Mucosa of rectum (tissue), 2 donors: Measurements from ENCODE around the gene TMEM185B.
A peak's percentile ranks its signal among the peaks of the same experiment; 100 is the strongest.

Source experiments
- H3K27ac ChIP-seq, 2 donors: one replicate each; pipeline ENCODE4 v1.7.0; 2013; ENCODE audit warnings: inconsistent platforms in 2 of 2, low read depth in 2 of 2, low read length in 2 of 2
- H3K27me3 ChIP-seq, 2 donors: one replicate each; pipeline ENCODE4 v1.7.0; 2013; ENCODE audit warnings: low read length in 2 of 2; ENCODE audit not compliant: control insufficient read depth in 2 of 2, insufficient read depth in 2 of 2
- H3K36me3 ChIP-seq, 2 donors: one replicate each; pipeline ENCODE4 v1.7.0; 2013; ENCODE audit warnings: low read length in 2 of 2; ENCODE audit not compliant: control insufficient read depth in 2 of 2, insufficient read depth in 2 of 2
- H3K4me1 ChIP-seq, 2 donors: one replicate each; pipeline ENCODE4 v1.7.0; 2013; ENCODE audit warnings: low read length in 2 of 2, mild to moderate bottlenecking in 1 of 2; ENCODE audit not compliant: control insufficient read depth in 2 of 2, insufficient read depth in 2 of 2
- H3K4me3 ChIP-seq, 2 donors: one replicate each; pipeline ENCODE4 v1.7.0; 2013; ENCODE audit warnings: low read length in 2 of 2
- H3K9ac ChIP-seq, 2 donors: one replicate each; pipeline ENCODE4 v1.7.0; 2013; ENCODE audit warnings: low read length in 2 of 2, low read depth in 1 of 2, mild to moderate bottlenecking in 1 of 2
- H3K9me3 ChIP-seq, 2 donors: one replicate each; pipeline ENCODE4 v1.7.0; 2013; ENCODE audit warnings: low read length in 2 of 2; ENCODE audit not compliant: control insufficient read depth in 2 of 2
- donor health status: healthy.
- donor health status: Normal muscosa, but diverticular disease.

The TMEM185B gene

GRCh38 chr2:120251880-120252224, 28.7 kb upstream of the TMEM185B start:
- no peaks in the 10 kb centered on the region for H3K27me3 ChIP-seq
- H3K4me1 ChIP-seq = peaks cover 17 to 18% of the 10 kb centered on the region in 2 donors
- no peaks in the 10 kb centered on the region for H3K36me3 ChIP-seq
- H3K27ac ChIP-seq = peak overlapping the region; percentile 87 to 88
- H3K9me3 ChIP-seq = no peaks in the 10 kb centered on the region
- peak overlapping the region; percentile 83 to 92 for H3K9ac ChIP-seq
- peak overlapping the region; percentile 89 to 93 for H3K4me3 ChIP-seq

GRCh38 chr2:120251078-120251477, 27.9 kb upstream of the TMEM185B start:
- Histone ChIP-seq H3K9me3 (no peaks in the 10 kb centered on the region), H3K4me1 (peaks cover 22 to 24% of the 10 kb centered on the region in 2 donors), H3K4me3 (no peak overlapping the region), H3K27me3 (no peaks in the 10 kb centered on the region), H3K27ac (no peak overlapping the region), H3K9ac (no peak overlapping the region), H3K36me3 (no peaks in the 10 kb centered on the region)

- peaks cover 23 to 28% of the 10 kb centered on the region in 2 donors for H3K4me1 ChIP-seq
- H3K4me3 ChIP-seq = no peak overlapping the region
- H3K27ac ChIP-seq = no peak overlapping the region
- no peaks in the 10 kb centered on the region for H3K27me3 ChIP-seq
- no peak overlapping the region for H3K9ac ChIP-seq
- no peaks in the 10 kb centered on the region for H3K9me3 ChIP-seq
- no peaks in the 10 kb centered on the region for H3K36me3 ChIP-seq
Observed at GRCh38 chr2:120250640-120251039, 27.4 kb upstream of the TMEM185B start.

DNA sequence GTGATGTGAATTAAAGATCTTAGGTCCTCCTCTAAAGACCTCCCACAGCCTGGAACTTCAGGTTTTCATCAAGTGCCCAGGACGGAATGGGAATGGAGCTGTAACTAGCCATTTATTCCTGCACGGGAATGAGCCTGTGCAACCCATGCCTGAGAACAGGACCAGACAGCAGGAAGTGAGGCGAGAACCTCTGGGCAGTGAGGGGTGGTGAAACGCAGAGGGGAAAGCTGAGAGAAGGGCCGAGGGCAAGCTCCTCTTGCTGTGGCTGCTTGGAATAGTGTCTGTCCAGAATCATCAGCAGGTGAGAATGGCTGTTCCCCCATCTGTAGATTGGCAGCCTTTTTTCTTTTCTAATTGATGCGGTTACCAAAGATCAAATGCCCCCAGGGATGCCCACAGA, 24.7 kb upstream of the TMEM185B start:
- Histone ChIP-seq H3K4me1 (peaks cover 28 to 31% of the 10 kb centered on the region in 2 donors), H3K9ac (no peak overlapping the region), H3K36me3 (no peaks in the 10 kb centered on the region), H3K4me3 (no peak overlapping the region), H3K27me3 (no peaks in the 10 kb centered on the region), H3K27ac (no peak overlapping the region), H3K9me3 (no peaks in the 10 kb centered on the region)

DNA sequence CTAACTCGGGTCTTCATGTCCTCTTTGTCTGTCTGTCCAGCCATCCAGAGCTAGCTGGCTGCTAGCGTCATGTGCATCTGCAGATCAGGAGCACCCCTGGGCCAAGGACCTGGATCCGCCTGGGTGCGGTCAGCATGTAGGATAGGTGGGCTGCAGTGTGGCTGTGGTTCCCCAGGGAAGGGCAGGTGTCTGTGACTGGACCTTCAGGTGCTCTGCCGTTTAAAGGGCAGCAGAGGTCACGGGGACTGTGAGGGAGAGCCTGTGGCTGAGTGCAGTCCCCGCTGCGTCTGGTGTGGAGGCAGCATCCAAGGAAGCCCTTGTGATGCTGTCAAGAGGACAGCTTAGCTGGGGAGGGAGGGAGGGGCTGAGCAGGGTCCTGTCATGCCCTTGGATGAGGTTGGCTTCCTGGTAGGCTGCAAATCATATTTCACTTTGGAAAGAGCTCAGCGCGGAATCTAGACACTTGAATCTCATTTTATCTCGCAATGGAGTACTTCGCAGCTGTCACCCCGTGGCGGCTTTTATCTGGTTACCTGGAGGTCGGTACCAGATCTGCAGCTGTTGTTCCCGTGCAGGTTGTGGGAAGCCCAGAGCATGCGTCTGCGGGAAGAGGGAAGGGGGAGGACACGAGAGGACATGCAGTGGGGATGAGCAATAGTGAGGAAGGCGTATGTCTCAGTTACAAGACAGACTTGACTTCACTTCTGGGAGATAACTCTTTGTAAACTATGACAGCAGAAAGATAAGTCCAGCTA, 23.5 kb upstream of the TMEM185B start:
- no peaks in the 10 kb centered on the region for H3K27me3 ChIP-seq
- H3K9ac ChIP-seq = no peak overlapping the region
- peaks cover 23 to 26% of the 10 kb centered on the region in 2 donors for H3K4me1 ChIP-seq
- no peaks in the 10 kb centered on the region for H3K36me3 ChIP-seq
- H3K27ac ChIP-seq = peak overlapping the region in 1 of 2 donors; percentile 88
- no peak overlapping the region for H3K4me3 ChIP-seq
- H3K9me3 ChIP-seq = no peaks in the 10 kb centered on the region

DNA sequence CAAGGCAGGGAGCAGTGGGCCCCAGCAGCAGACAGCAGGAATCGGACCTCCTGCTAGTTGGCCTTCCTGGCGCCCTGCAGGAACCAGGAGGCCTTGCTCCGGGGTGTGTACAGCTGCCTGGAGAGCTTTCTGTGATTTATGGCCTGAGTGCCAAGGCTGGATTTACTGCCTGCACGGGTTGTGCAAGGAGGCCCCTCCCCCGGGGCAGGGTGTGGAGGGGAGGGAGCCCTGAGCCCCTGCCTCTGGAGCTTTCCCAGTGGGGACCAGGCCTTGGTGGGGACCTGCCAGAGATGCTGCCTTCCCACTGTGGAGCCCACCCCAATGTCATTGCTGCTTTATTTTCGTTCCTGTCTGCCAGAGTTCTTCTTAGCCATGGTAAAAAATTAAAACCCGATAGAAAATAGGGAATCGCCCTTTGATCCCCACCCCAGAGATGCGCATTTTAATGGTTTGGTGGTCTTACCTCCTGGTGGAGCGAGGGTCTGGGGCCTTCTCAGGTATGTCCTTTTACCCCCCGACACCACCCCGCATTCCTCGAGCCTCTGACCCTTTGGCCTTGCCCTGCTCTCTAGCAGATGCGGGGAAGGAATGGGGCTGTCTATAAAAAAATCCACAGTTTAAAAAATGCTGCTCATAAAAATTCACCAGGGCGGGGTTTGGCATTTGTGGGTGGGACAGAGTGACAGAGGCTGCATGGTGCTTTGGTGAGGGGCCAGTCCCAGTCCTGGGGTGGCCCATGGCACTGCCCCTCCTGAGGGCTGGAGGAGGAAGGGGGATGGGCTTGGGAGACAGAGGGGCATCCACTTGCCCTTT, 22.5 kb upstream of the TMEM185B start:
- no peaks in the 10 kb centered on the region for H3K9me3 ChIP-seq
- peak overlapping the region; percentile 27 to 50 for H3K4me3 ChIP-seq
- H3K4me1 ChIP-seq = peaks cover 21 to 24% of the 10 kb centered on the region in 2 donors
- H3K27ac ChIP-seq = peak overlapping the region; percentile 83 to 88
- peak overlapping the region; percentile 60 to 65 for H3K9ac ChIP-seq
- H3K36me3 ChIP-seq = no peaks in the 10 kb centered on the region
- no peaks in the 10 kb centered on the region for H3K27me3 ChIP-seq

DNA sequence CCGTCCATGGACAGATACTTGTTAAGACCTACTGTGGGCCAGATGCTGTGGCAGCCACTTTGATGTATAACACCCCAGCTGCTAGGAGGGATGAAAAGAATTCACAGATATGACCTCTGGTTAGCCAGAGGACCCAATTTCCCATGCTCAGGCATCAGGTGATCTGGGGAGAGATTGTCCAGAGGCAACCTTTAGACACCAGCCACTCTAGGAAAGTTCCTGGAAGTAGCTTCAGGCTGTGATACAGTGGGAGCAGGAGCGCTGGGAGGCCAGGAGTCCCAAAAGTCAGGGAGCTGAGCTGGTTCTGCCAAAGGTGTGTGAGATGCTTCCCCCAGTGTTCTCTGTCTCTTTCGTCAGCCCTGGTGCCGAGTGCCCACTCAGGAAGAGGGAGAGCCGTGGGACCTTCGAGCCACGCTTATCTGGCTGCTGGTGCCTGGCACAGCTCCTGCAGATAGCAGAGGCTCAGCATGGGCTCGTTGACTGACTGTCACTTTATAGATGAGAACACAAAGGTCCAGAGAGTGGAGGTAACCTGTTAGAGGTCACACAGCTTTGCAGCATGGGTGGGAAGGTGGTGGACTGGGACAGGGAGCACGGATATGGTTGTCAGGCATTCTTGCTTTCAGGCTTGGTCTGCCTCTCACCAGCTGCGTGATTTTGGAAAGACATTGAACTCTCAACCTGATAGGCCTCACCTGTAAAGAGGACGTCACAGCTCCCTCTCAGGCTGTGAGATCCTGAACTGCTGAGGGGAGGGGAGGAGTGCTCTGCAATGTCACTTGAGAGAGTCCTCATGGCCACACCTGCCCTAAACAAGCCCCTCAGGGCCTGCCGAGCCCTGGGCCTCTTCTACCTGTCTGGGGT, 21.7 kb upstream of the TMEM185B start:
- peaks cover 21 to 26% of the 10 kb centered on the region in 2 donors for H3K4me1 ChIP-seq
- no peaks in the 10 kb centered on the region for H3K27me3 ChIP-seq
- H3K27ac ChIP-seq = peak overlapping the region; percentile 83 to 88
- H3K9ac ChIP-seq = peak overlapping the region; percentile 49 to 51
- peak overlapping the region in 1 of 2 donors; percentile 44 for H3K4me3 ChIP-seq
- no peaks in the 10 kb centered on the region for H3K36me3 ChIP-seq
- H3K9me3 ChIP-seq = no peaks in the 10 kb centered on the region

DNA sequence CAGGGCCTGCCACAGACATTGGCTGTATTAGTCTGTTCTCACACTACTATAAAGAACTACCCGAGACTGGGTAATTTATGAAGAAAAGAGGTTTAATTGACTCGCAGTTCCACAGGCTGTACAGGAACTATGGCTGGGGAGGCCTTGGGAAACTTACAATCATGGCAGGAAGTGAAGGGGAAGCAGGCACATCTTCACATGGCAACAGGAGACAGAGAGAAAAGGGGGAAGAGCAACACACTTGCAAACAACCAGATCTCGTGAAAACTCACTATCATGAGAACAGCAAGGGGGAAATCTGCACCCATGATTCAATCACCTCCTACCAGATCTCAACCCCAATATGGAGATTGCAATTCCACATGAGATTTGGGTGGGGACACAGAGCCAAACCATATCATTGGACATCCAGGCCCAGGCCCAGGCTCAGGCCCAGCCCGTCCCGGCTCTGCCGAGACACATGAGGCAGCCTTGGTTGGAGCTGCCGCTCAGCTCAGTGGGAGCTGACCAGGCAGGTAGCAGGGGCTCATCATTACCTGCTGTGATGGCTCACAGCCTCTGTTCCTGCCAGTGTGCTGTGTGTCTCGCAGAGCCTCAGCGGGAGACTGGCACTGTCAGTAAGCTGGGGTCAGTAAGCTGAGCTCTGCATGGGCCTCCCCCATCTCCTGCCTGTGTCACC, 20.8 kb upstream of the TMEM185B start:
- Histone ChIP-seq H3K4me1 (peaks cover 26 to 34% of the 10 kb centered on the region in 2 donors), H3K27ac (peak overlapping the region; percentile 83 to 88), H3K4me3 (no peak overlapping the region), H3K9me3 (no peaks in the 10 kb centered on the region), H3K36me3 (no peaks in the 10 kb centered on the region), H3K27me3 (no peaks in the 10 kb centered on the region), H3K9ac (no peak overlapping the region)

DNA sequence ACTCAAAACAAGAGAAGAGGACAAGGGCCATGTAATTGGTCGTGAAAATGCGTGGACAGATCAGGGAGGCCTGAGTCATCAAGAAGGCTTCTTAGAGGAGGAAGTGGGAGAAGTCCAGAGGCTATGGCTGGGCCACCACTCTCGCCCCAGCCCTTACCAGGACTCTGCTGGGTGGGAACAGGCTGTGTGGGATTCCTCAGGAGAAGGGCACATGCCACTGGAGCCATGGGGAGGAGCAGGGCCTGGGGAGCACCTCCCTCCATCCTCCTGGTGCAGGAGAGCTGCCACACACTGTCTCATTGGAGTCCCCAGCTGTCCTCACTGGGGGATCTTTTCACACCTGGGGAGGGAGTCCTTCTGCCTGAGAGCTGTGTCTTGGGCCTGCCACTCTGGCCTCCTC, 20.0 kb upstream of the TMEM185B start:
- Histone ChIP-seq H3K9me3 (no peaks in the 10 kb centered on the region), H3K36me3 (no peaks in the 10 kb centered on the region), H3K27ac (no peak overlapping the region), H3K27me3 (no peaks in the 10 kb centered on the region), H3K9ac (no peak overlapping the region), H3K4me3 (no peak overlapping the region), H3K4me1 (peaks cover 30 to 41% of the 10 kb centered on the region in 2 donors)
